Measurements from ENCODE around the gene NAA15.

DNA sequence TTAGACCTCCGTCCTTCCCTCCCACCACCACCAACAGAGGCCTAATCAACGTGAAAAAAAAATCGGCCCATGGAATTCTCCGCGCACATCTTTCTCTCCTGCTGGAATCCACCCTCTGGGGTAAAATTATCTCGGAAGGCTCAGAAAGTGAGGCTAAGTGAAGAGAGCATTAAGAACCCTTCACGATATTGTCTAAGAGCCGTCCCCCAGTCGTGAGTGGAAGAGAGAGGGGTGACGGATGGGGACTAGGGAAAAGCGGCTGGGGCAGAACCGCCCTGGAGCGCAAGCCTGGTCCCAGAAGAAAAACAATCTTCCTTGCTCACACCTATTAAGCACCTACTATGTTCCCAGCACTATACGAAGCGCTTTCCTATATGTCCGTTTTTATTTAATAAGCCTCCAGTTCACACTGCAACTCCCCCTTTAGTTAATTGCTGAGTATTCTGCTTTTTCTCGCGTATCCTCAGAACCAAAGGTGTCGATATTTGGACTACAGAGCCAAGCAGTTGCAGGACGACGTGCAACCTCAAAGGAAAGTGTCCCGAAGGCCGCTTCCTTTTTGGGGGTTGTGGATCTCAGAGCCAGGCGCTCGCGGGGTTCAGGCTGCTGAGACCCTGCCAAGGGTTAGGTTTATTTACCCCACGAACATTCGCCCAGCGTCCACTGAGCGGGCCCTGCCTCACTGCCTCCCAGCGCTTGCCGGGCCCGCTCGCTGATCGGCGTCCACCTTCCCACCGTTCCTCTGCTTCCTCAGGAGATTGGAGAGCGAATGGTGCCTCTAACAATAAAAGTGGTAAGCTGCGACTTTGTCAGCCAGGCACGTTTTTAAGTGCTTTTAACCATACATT is 22.2 kb upstream of the NAA15 start:
- TF ChIP-seq, protein P1, sequence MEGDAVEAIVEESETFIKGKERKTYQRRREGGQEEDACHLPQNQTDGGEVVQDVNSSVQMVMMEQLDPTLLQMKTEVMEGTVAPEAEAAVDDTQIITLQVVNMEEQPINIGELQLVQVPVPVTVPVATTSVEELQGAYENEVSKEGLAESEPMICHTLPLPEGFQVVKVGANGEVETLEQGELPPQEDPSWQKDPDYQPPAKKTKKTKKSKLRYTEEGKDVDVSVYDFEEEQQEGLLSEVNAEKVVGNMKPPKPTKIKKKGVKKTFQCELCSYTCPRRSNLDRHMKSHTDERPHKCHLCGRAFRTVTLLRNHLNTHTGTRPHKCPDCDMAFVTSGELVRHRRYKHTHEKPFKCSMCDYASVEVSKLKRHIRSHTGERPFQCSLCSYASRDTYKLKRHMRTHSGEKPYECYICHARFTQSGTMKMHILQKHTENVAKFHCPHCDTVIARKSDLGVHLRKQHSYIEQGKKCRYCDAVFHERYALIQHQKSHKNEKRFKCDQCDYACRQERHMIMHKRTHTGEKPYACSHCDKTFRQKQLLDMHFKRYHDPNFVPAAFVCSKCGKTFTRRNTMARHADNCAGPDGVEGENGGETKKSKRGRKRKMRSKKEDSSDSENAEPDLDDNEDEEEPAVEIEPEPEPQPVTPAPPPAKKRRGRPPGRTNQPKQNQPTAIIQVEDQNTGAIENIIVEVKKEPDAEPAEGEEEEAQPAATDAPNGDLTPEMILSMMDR (IDR thresholded peaks at IDR 0.05; ENCODE audit: low read depth, low read length, missing input control): no peak
- TF ChIP-seq YY1 (IDR thresholded peaks at IDR 0.05): no peak
- TF ChIP-seq EGR1 (IDR thresholded peaks at IDR 0.05; ENCODE audit: low read depth in 2 of 2): no peak
- TF ChIP-seq, protein P2, sequence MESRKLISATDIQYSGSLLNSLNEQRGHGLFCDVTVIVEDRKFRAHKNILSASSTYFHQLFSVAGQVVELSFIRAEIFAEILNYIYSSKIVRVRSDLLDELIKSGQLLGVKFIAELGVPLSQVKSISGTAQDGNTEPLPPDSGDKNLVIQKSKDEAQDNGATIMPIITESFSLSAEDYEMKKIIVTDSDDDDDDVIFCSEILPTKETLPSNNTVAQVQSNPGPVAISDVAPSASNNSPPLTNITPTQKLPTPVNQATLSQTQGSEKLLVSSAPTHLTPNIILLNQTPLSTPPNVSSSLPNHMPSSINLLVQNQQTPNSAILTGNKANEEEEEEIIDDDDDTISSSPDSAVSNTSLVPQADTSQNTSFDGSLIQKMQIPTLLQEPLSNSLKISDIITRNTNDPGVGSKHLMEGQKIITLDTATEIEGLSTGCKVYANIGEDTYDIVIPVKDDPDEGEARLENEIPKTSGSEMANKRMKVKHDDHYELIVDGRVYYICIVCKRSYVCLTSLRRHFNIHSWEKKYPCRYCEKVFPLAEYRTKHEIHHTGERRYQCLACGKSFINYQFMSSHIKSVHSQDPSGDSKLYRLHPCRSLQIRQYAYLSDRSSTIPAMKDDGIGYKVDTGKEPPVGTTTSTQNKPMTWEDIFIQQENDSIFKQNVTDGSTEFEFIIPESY (IDR thresholded peaks at IDR 0.05): no peak
- no peak for TF ChIP-seq RXRA (IDR thresholded peaks at IDR 0.05)
- TF ChIP-seq, protein P3, sequence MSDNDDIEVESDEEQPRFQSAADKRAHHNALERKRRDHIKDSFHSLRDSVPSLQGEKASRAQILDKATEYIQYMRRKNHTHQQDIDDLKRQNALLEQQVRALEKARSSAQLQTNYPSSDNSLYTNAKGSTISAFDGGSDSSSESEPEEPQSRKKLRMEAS (IDR thresholded peaks at IDR 0.05): no peak
- TF ChIP-seq, protein P4, sequence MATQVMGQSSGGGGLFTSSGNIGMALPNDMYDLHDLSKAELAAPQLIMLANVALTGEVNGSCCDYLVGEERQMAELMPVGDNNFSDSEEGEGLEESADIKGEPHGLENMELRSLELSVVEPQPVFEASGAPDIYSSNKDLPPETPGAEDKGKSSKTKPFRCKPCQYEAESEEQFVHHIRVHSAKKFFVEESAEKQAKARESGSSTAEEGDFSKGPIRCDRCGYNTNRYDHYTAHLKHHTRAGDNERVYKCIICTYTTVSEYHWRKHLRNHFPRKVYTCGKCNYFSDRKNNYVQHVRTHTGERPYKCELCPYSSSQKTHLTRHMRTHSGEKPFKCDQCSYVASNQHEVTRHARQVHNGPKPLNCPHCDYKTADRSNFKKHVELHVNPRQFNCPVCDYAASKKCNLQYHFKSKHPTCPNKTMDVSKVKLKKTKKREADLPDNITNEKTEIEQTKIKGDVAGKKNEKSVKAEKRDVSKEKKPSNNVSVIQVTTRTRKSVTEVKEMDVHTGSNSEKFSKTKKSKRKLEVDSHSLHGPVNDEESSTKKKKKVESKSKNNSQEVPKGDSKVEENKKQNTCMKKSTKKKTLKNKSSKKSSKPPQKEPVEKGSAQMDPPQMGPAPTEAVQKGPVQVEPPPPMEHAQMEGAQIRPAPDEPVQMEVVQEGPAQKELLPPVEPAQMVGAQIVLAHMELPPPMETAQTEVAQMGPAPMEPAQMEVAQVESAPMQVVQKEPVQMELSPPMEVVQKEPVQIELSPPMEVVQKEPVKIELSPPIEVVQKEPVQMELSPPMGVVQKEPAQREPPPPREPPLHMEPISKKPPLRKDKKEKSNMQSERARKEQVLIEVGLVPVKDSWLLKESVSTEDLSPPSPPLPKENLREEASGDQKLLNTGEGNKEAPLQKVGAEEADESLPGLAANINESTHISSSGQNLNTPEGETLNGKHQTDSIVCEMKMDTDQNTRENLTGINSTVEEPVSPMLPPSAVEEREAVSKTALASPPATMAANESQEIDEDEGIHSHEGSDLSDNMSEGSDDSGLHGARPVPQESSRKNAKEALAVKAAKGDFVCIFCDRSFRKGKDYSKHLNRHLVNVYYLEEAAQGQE (IDR thresholded peaks at IDR 0.05): no peak
- no peak for TF ChIP-seq RAD21 (IDR thresholded peaks at IDR 0.05)
- no peak for TF ChIP-seq GABPA (IDR thresholded peaks at IDR 0.05 in 1 of 2, conservative IDR thresholded peaks at IDR 0.05 in 1 of 2)
- TF ChIP-seq SP1 (IDR thresholded peaks at IDR 0.05): no peak
- TF ChIP-seq JUND (IDR thresholded peaks at IDR 0.05): no peak
- TF ChIP-seq TAF1 (conservative IDR thresholded peaks at IDR 0.05): no peak
- no peak for TF ChIP-seq FOXA2 (IDR thresholded peaks at IDR 0.05)
- TF ChIP-seq, protein P5, sequence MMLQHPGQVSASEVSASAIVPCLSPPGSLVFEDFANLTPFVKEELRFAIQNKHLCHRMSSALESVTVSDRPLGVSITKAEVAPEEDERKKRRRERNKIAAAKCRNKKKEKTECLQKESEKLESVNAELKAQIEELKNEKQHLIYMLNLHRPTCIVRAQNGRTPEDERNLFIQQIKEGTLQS (IDR thresholded peaks at IDR 0.05): no peak
